Measurements from ENCODE around the gene ACTG2. TPM values are rescaled to one million over a fixed set of nuclear protein-coding genes. Genes with fewer than 3 reads are reported as not detected.
"Not testable (repeated sequence)": the region's sequence is repeated elsewhere in the genome, so short reads cannot be mapped to it uniquely, and the experiment has no call there.

ACTG2 gene
- total RNA-seq, 1 experiment from 2014 or later, result 0.23 TPM

DNA sequence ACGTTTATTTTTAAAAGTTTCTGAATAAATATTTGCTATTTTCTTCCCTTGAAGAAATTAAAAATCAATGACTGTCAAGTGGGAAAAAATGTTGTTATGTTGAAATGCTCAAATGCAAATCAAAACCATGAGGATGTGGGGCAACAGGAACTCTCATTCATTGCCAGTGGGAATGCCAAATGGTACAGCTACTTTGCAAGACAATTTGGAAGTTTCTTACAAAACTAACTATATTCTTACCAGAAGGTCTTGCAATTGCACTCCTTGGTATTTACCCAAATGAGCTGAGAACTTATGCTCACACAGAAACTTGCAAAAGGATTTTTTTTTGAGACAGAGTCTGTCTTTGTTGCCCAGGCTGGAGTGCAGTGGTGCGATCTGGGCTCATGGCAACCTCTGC is 7.4 kb upstream of the ACTG2 start:
- in situ Hi-C loops (cut with HindIII; ENCODE audit: low pct_unique_long_range_greater_than_20kb, low sequenced_read_pairs) (no loop called here), intact Hi-C loops (cut with micrococcal nuclease; ENCODE audit: unreplicated experiment) (no loop called here)
- no peaks in the 10 kb centered on the region for H3K27me3 ChIP-seq (ENCODE audit: control insufficient read depth, insufficient read depth, low read length)
- ATAC-seq, result no peak
- TF ChIP-seq, protein P1, sequence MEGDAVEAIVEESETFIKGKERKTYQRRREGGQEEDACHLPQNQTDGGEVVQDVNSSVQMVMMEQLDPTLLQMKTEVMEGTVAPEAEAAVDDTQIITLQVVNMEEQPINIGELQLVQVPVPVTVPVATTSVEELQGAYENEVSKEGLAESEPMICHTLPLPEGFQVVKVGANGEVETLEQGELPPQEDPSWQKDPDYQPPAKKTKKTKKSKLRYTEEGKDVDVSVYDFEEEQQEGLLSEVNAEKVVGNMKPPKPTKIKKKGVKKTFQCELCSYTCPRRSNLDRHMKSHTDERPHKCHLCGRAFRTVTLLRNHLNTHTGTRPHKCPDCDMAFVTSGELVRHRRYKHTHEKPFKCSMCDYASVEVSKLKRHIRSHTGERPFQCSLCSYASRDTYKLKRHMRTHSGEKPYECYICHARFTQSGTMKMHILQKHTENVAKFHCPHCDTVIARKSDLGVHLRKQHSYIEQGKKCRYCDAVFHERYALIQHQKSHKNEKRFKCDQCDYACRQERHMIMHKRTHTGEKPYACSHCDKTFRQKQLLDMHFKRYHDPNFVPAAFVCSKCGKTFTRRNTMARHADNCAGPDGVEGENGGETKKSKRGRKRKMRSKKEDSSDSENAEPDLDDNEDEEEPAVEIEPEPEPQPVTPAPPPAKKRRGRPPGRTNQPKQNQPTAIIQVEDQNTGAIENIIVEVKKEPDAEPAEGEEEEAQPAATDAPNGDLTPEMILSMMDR (IDR thresholded peaks at IDR 0.05), result no peak
- TF ChIP-seq POLR2AphosphoS5 (IDR thresholded peaks at IDR 0.05; ENCODE audit: low read depth, low read length) (no peak), TCF7L2 (IDR thresholded peaks at IDR 0.05; ENCODE audit: low read depth, low read length) (no peak), SIN3A (IDR thresholded peaks at IDR 0.05; ENCODE audit: borderline replicate concordance, insufficient read depth, low read depth, low read length) (no peak)
- TF ChIP-seq, protein P2, sequence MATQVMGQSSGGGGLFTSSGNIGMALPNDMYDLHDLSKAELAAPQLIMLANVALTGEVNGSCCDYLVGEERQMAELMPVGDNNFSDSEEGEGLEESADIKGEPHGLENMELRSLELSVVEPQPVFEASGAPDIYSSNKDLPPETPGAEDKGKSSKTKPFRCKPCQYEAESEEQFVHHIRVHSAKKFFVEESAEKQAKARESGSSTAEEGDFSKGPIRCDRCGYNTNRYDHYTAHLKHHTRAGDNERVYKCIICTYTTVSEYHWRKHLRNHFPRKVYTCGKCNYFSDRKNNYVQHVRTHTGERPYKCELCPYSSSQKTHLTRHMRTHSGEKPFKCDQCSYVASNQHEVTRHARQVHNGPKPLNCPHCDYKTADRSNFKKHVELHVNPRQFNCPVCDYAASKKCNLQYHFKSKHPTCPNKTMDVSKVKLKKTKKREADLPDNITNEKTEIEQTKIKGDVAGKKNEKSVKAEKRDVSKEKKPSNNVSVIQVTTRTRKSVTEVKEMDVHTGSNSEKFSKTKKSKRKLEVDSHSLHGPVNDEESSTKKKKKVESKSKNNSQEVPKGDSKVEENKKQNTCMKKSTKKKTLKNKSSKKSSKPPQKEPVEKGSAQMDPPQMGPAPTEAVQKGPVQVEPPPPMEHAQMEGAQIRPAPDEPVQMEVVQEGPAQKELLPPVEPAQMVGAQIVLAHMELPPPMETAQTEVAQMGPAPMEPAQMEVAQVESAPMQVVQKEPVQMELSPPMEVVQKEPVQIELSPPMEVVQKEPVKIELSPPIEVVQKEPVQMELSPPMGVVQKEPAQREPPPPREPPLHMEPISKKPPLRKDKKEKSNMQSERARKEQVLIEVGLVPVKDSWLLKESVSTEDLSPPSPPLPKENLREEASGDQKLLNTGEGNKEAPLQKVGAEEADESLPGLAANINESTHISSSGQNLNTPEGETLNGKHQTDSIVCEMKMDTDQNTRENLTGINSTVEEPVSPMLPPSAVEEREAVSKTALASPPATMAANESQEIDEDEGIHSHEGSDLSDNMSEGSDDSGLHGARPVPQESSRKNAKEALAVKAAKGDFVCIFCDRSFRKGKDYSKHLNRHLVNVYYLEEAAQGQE (IDR thresholded peaks at IDR 0.05; ENCODE audit: insufficient read depth in 1 of 2, low read depth in 2 of 2, low read length in 1 of 2), result no peak
- H3K36me3 ChIP-seq (ENCODE audit: control insufficient read depth, insufficient read depth, low read length), result no peaks in the 10 kb centered on the region
- POLR2A ChIA-PET, result no interaction called here
- BruUV-seq (replicated peaks), result no TSS peak
- no peak for DNase-seq (ENCODE audit: low read depth, low spot score)
- CTCF ChIA-PET, result no interaction called here
- no peak overlapping the region for H3K27ac ChIP-seq (ENCODE audit: low read length)
- H3K4me1 ChIP-seq (ENCODE audit: control insufficient read depth, insufficient read depth, low read length), result no peaks in the 10 kb centered on the region
- H3K9me3 ChIP-seq (ENCODE audit: control insufficient read depth, insufficient read depth, low read depth, low read length), result no peaks in the 10 kb centered on the region
- H3K4me3 ChIP-seq (ENCODE audit: low read depth in 2 of 2, low read length in 2 of 2), result no peak overlapping the region

DNA sequence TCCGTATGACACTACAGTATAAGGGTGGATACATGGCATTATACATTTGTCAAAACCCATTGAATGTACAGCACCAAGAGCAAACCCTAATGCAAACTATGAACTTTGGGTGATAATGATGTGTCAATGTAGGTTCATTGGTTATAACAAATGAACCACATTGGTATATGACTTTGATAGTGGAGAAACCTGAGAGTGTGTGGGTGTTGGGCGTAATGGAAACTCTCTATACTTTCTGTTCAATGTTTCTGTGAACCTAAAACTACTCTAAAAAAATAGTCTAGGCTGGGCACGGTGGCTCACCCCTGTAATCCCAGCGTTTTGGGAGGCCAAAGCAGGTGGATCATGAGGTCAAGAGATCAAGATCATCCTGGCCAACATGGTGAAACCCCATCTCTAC is 6.5 kb upstream of the ACTG2 start:
- Histone ChIP-seq H3K27me3 (ENCODE audit: control insufficient read depth, insufficient read depth, low read length) (no peaks in the 10 kb centered on the region), H3K4me1 (ENCODE audit: control insufficient read depth, insufficient read depth, low read length) (no peaks in the 10 kb centered on the region; the same call in 1 of the 2 replicates), H3K4me3 (ENCODE audit: low read depth in 2 of 2, low read length in 2 of 2) (no peak overlapping the region), H3K9me3 (ENCODE audit: control insufficient read depth, insufficient read depth, low read depth, low read length) (no peaks in the 10 kb centered on the region), H3K27ac (ENCODE audit: low read length) (no peak overlapping the region), H3K36me3 (ENCODE audit: control insufficient read depth, insufficient read depth, low read length) (no peaks in the 10 kb centered on the region)
- in situ Hi-C loops (cut with HindIII; ENCODE audit: low pct_unique_long_range_greater_than_20kb, low sequenced_read_pairs) (no loop called here), intact Hi-C loops (cut with micrococcal nuclease; ENCODE audit: unreplicated experiment) (no loop called here)
- ATAC-seq (no peak), DNase-seq (ENCODE audit: low read depth, low spot score) (no peak)
- TF ChIP-seq, protein P1 (IDR thresholded peaks at IDR 0.05), result no peak
- TF ChIP-seq POLR2AphosphoS5 (IDR thresholded peaks at IDR 0.05; ENCODE audit: low read depth, low read length) (no peak), SIN3A (IDR thresholded peaks at IDR 0.05; ENCODE audit: borderline replicate concordance, insufficient read depth, low read depth, low read length) (no peak), TCF7L2 (IDR thresholded peaks at IDR 0.05; ENCODE audit: low read depth, low read length) (no peak)
- TF ChIP-seq, protein P2 (IDR thresholded peaks at IDR 0.05; ENCODE audit: insufficient read depth in 1 of 2, low read depth in 2 of 2, low read length in 1 of 2), result no peak
- ChIA-PET POLR2A (no interaction called here), CTCF (no interaction called here)
- no TSS peak for BruUV-seq (replicated peaks)

DNA sequence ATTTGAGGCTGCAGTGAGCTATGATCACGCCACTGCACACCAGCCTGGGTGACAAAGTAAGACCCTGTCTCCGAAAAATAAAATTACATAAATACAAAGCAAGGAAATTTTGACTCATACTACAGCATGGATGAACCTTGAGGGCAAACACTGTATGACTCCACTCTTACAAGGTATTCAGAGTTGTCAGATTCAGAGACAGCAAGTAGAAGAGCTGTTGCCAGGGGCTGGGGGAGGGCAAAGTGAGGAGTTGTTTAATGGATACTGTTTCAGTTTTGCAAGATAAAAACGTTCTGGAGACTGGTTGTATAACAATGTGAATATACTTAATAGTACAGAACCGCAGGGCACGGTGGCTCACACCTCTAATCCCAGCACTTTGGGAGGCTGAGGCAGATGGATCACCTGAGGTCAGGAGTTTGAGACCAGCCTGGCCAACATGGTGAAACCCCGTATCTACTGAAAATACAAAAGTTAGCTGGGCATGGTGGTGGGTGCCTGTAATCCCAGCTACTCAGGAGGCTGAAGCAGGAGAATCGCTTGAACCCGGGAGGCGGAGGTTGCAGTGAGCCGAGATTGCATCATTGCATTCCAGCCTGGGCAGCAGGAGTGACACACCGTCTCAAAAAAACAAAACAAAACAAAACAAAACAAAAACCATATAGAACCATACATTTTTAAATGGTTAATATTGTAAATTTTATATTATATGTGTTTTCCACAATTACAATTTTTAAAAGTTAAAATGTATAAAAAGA is 5.0 kb upstream of the ACTG2 start:
- H3K4me3 ChIP-seq (ENCODE audit: low read depth in 2 of 2, low read length in 2 of 2); H3K27ac ChIP-seq (ENCODE audit: low read length); H3K4me1 ChIP-seq (ENCODE audit: control insufficient read depth, insufficient read depth, low read length); ATAC-seq; POLR2A ChIA-PET; H3K36me3 ChIP-seq (ENCODE audit: control insufficient read depth, insufficient read depth, low read length); CTCF ChIA-PET; H3K27me3 ChIP-seq (ENCODE audit: control insufficient read depth, insufficient read depth, low read length); intact Hi-C loops (cut with micrococcal nuclease; ENCODE audit: unreplicated experiment); H3K9me3 ChIP-seq (ENCODE audit: control insufficient read depth, insufficient read depth, low read depth, low read length); BruUV-seq (replicated peaks); in situ Hi-C loops (cut with HindIII; ENCODE audit: low pct_unique_long_range_greater_than_20kb, low sequenced_read_pairs); DNase-seq (ENCODE audit: low read depth, low spot score): not testable (repeated sequence)

Data from Panc1 (cell line).